H1 (cell line): ENCODE data around the gene NOBOX. TPM values are rescaled to one million over a fixed set of nuclear protein-coding genes. Genes with fewer than 3 reads are reported as not detected.

Source experiments
- BCL11A ChIP-seq, 2 experiments: IDR thresholded peaks; one replicate each; pipeline ENCODE4 v1.6.1; 2011; ENCODE audit warnings: low read depth in 2 of 2, low read length in 2 of 2, mild to moderate bottlenecking in 2 of 2
- CBX5 ChIP-seq: fragments of 300-800, 300-1000 bp; sonication (generic); IDR thresholded peaks from 2 replicates; pipeline ENCODE4 v1.7.1; 2016; ENCODE audit warnings: antibody characterized with exemption, low read length, low read depth
- CHD1 ChIP-seq: IDR thresholded peaks from 2 replicates; pipeline ENCODE4 v1.6.1; 2012; ENCODE audit warnings: low read depth, low read length, improper control_type of control experiment
- RBBP5 ChIP-seq: IDR thresholded peaks from 2 replicates; pipeline ENCODE4 v1.7.1; 2012; ENCODE audit warnings: low read depth, mild to moderate bottlenecking, inconsistent platforms, low read length, moderate library complexity, borderline replicate concordance
- RFX5 ChIP-seq: IDR thresholded peaks from 2 replicates; pipeline ENCODE4 v1.6.1; 2011; ENCODE audit warnings: low read depth, low read length, improper control_type of control experiment, borderline replicate concordance
- SIN3A ChIP-seq, 2 experiments: IDR thresholded peaks in 1 of 2; conservative IDR thresholded peaks in 1 of 2; 2 replicates each; pipeline ENCODE4 v1.6.1; 2011 to 2012; ENCODE audit warnings: low read length in 2 of 2, improper control_type of control experiment in 1 of 2, low read depth in 1 of 2, mild to moderate bottlenecking in 1 of 2
- SUZ12 ChIP-seq: fragments of 200-600 bp; sonication (generic); IDR thresholded peaks from 2 replicates; pipeline ENCODE4 v1.6.1; 2012; ENCODE audit warnings: mild to moderate bottlenecking, inconsistent platforms, low read length, moderate library complexity, mixed read lengths
- TCF12 ChIP-seq: IDR thresholded peaks from 2 replicates; pipeline ENCODE4 v1.6.1; 2011; ENCODE audit warnings: low read depth, mild to moderate bottlenecking, low read length
- ZNF274 ChIP-seq: IDR thresholded peaks from 2 replicates; pipeline ENCODE4 v1.7.0; 2012; ENCODE audit warnings: low read length, borderline replicate concordance; ENCODE audit errors: extremely low read depth
- polyA plus RNA-seq, 7 experiments: library from polyadenylated mRNA; depleted of rRNA in 3 of 7; stranded (reverse) in 5 of 7; unstranded in 2 of 7; fragments of >200 nt in 5 of 7; fragments of 200-250 nt in 2 of 7; gene quantifications; 1 replicate in 5 of 7; 2 replicates in 1 of 7; 4 replicates in 1 of 7; pipeline versions ENCODE4 v1.2.1 to v1.2.3, GENCODE V29; 2011 to 2013; ENCODE audit warnings: missing spikeins in 2 of 7, mixed read lengths in 2 of 7
- total RNA-seq: library from RNA; stranded (reverse); fragmentation: NEBNext Ultra II Directional; extraction: Animal tissue kit (Norgen Biotek cat#: 25700); gene quantifications from 2 replicates; pipeline ENCODE4 v1.2.1, GENCODE V29; 2021
- TF ChIP-seq, protein P1 (sequence below): fragments of 300-600 bp; sonication (generic); IDR thresholded peaks from 2 replicates; pipeline ENCODE4 v1.7.1; 2012; ENCODE audit warnings: low read length, moderate library complexity, mild to moderate bottlenecking, inconsistent platforms; ENCODE audit not compliant: insufficient replicate concordance
- TF ChIP-seq, protein P2 (sequence below): IDR thresholded peaks from 2 replicates; pipeline ENCODE4 v1.6.1; 2011; ENCODE audit warnings: low read length, improper control_type of control experiment

The NOBOX gene
- total and polyA plus RNA-seq, 2 of the 8 experiments (the other 6 are each of a cell fraction or from before 2014, with no cell fraction given) = not detected

DNA sequence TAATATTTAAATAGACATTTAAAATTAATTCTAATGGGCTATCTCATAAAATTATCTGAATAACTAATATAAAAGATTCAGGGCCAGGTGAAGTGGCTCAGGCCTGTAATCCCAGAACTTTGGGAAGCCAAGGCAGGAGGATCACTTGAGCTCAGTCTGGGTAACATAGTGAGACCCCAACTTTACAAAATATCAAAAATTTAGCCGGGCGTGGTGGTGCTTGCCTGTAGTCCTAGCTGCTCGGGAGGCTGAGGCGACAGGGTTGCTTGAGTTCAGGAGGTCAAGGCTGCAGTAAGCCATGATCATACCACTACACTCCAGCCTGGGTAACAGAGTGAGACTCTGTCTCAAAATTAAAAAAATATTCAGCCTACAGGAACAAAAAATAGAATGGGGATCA lies 12.5 kb downstream of the NOBOX start (continued):
- TF ChIP-seq, protein P1, sequence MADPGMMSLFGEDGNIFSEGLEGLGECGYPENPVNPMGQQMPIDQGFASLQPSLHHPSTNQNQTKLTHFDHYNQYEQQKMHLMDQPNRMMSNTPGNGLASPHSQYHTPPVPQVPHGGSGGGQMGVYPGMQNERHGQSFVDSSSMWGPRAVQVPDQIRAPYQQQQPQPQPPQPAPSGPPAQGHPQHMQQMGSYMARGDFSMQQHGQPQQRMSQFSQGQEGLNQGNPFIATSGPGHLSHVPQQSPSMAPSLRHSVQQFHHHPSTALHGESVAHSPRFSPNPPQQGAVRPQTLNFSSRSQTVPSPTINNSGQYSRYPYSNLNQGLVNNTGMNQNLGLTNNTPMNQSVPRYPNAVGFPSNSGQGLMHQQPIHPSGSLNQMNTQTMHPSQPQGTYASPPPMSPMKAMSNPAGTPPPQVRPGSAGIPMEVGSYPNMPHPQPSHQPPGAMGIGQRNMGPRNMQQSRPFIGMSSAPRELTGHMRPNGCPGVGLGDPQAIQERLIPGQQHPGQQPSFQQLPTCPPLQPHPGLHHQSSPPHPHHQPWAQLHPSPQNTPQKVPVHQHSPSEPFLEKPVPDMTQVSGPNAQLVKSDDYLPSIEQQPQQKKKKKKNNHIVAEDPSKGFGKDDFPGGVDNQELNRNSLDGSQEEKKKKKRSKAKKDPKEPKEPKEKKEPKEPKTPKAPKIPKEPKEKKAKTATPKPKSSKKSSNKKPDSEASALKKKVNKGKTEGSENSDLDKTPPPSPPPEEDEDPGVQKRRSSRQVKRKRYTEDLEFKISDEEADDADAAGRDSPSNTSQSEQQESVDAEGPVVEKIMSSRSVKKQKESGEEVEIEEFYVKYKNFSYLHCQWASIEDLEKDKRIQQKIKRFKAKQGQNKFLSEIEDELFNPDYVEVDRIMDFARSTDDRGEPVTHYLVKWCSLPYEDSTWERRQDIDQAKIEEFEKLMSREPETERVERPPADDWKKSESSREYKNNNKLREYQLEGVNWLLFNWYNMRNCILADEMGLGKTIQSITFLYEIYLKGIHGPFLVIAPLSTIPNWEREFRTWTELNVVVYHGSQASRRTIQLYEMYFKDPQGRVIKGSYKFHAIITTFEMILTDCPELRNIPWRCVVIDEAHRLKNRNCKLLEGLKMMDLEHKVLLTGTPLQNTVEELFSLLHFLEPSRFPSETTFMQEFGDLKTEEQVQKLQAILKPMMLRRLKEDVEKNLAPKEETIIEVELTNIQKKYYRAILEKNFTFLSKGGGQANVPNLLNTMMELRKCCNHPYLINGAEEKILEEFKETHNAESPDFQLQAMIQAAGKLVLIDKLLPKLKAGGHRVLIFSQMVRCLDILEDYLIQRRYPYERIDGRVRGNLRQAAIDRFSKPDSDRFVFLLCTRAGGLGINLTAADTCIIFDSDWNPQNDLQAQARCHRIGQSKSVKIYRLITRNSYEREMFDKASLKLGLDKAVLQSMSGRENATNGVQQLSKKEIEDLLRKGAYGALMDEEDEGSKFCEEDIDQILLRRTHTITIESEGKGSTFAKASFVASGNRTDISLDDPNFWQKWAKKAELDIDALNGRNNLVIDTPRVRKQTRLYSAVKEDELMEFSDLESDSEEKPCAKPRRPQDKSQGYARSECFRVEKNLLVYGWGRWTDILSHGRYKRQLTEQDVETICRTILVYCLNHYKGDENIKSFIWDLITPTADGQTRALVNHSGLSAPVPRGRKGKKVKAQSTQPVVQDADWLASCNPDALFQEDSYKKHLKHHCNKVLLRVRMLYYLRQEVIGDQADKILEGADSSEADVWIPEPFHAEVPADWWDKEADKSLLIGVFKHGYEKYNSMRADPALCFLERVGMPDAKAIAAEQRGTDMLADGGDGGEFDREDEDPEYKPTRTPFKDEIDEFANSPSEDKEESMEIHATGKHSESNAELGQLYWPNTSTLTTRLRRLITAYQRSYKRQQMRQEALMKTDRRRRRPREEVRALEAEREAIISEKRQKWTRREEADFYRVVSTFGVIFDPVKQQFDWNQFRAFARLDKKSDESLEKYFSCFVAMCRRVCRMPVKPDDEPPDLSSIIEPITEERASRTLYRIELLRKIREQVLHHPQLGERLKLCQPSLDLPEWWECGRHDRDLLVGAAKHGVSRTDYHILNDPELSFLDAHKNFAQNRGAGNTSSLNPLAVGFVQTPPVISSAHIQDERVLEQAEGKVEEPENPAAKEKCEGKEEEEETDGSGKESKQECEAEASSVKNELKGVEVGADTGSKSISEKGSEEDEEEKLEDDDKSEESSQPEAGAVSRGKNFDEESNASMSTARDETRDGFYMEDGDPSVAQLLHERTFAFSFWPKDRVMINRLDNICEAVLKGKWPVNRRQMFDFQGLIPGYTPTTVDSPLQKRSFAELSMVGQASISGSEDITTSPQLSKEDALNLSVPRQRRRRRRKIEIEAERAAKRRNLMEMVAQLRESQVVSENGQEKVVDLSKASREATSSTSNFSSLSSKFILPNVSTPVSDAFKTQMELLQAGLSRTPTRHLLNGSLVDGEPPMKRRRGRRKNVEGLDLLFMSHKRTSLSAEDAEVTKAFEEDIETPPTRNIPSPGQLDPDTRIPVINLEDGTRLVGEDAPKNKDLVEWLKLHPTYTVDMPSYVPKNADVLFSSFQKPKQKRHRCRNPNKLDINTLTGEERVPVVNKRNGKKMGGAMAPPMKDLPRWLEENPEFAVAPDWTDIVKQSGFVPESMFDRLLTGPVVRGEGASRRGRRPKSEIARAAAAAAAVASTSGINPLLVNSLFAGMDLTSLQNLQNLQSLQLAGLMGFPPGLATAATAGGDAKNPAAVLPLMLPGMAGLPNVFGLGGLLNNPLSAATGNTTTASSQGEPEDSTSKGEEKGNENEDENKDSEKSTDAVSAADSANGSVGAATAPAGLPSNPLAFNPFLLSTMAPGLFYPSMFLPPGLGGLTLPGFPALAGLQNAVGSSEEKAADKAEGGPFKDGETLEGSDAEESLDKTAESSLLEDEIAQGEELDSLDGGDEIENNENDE = no peak
- TF ChIP-seq, protein P2, sequence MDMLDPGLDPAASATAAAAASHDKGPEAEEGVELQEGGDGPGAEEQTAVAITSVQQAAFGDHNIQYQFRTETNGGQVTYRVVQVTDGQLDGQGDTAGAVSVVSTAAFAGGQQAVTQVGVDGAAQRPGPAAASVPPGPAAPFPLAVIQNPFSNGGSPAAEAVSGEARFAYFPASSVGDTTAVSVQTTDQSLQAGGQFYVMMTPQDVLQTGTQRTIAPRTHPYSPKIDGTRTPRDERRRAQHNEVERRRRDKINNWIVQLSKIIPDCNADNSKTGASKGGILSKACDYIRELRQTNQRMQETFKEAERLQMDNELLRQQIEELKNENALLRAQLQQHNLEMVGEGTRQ = no peak
- TF ChIP-seq CHD1 (no peak), SUZ12 (no peak), CBX5 (no peak), BCL11A (IDR thresholded peaks at IDR 0.05; ENCODE audit: low read depth in 2 of 2, low read length in 2 of 2) (no peak), RBBP5 (no peak), ZNF274 (no peak), SIN3A (conservative IDR thresholded peaks at IDR 0.05 in 1 of 2, IDR thresholded peaks at IDR 0.05 in 1 of 2; ENCODE audit: low read depth in 1 of 2, low read length in 2 of 2) (no peak), RFX5 (no peak), TCF12 (no peak)
